ENCODE results near the gene CENPU. TPM values are rescaled to one million over a fixed set of nuclear protein-coding genes. Genes with fewer than 3 reads are reported as not detected.

The CENPU gene
- total and polyA plus RNA-seq, 2 of the 13 experiments (the other 11 are each of a cell fraction or from before 2014, with no cell fraction given), result 11.7 to 35.8 TPM

- 95% methylated on average over 6 of the region's 6 CpGs for WGBS (ENCODE audit: low lambda C conversion rate)
- no peaks in the 10 kb centered on the region for H3K9me3 ChIP-seq (ENCODE audit: low read length)
- no peaks in the 10 kb centered on the region for H3K79me2 ChIP-seq (ENCODE audit: insufficient read depth, low read length)
- ChIA-PET POLR2A (no interaction called here), CTCF (ENCODE audit: low intra/inter-chr PET ratio, low total read pairs) (no interaction called here)
- no peak overlapping the region for H3K4me2 ChIP-seq (ENCODE audit: low read depth, low read length)
- H3K4me3 ChIP-seq (replicated peaks in 1 of 3; ENCODE audit: insufficient read depth in 1 of 3, low read depth in 2 of 3, low read length in 3 of 3), result no peak overlapping the region
- H4K20me1 ChIP-seq (ENCODE audit: insufficient read depth, low read length), result no peaks in the 10 kb centered on the region
- TF ChIP-seq ZNF691 (CRISPR knock-in tag; IDR thresholded peaks at IDR 0.05; ENCODE audit: borderline replicate concordance, low read depth), result no peak
- TF ChIP-seq, protein P1, sequence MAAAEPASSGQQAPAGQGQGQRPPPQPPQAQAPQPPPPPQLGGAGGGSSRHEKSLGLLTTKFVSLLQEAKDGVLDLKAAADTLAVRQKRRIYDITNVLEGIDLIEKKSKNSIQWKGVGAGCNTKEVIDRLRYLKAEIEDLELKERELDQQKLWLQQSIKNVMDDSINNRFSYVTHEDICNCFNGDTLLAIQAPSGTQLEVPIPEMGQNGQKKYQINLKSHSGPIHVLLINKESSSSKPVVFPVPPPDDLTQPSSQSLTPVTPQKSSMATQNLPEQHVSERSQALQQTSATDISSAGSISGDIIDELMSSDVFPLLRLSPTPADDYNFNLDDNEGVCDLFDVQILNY (CRISPR knock-in tag; conservative IDR thresholded peaks at IDR 0.05), result no peak
- TF ChIP-seq SNAI1 (CRISPR knock-in tag; IDR thresholded peaks at IDR 0.05; ENCODE audit: borderline replicate concordance), result no peak
- no peak for TF ChIP-seq ARNTL (CRISPR knock-in tag; IDR thresholded peaks at IDR 0.05)
- TF ChIP-seq ZNF333 (CRISPR knock-in tag; IDR thresholded peaks at IDR 0.05; ENCODE audit: borderline replicate concordance), result no peak
- no peak for TF ChIP-seq NR2F6 (IDR thresholded peaks at IDR 0.05)
- no peak for TF ChIP-seq NR2F6 (CRISPR knock-in tag; IDR thresholded peaks at IDR 0.05)
- TF ChIP-seq CREBL2 (CRISPR knock-in tag; IDR thresholded peaks at IDR 0.05; ENCODE audit: borderline replicate concordance), result no peak
- no peak for TF ChIP-seq HOXD1 (CRISPR knock-in tag; IDR thresholded peaks at IDR 0.05)
- TF ChIP-seq ZNF232 (CRISPR knock-in tag; IDR thresholded peaks at IDR 0.05; ENCODE audit: borderline replicate concordance), result no peak
- no peak for TF ChIP-seq ZFYVE20 (CRISPR knock-in tag; IDR thresholded peaks at IDR 0.05; ENCODE audit: borderline replicate concordance, low read depth)
- in situ Hi-C loops (cut with HindIII; ENCODE audit: extremely low pct_ligation_motif_present, low pct_unique_long_range_greater_than_20kb), result no loop called here
- no peaks in the 10 kb centered on the region for H3K27me3 ChIP-seq (ENCODE audit: control insufficient read depth in 1 of 2, insufficient read depth in 2 of 2, low read length in 2 of 2)
- H3K36me3 ChIP-seq (replicated peaks in 1 of 2; ENCODE audit: control insufficient read depth in 1 of 2, insufficient read depth in 2 of 2, low read length in 2 of 2), result peaks cover 0 to 11% of the 10 kb centered on the region in 2 experiments; a peak in 2 of 5 replicates
- BruUV-seq (replicated peaks), result no TSS peak
- no peaks in the 10 kb centered on the region for H3K4me1 ChIP-seq (ENCODE audit: insufficient read depth, low read length)
- intact Hi-C loops (cut with micrococcal nuclease; ENCODE audit: unreplicated experiment), result no loop called here
- no peak overlapping the region for H2AFZ ChIP-seq (ENCODE audit: low read length)
- no peak overlapping the region for H3K9ac ChIP-seq (ENCODE audit: insufficient read depth, low read depth, low read length)
- no peak for ATAC-seq
- no peak for DNase-seq (ENCODE audit: low spot score)
- no peak overlapping the region for H3K27ac ChIP-seq (ENCODE audit: extremely low read length, insufficient read depth, low read length)
- FAIRE-seq, result no peak
Measured at GRCh38 chr4:184756399-184756798, 22.5 kb upstream of the CENPU start.
